Inflammatory macrophage (primary cell): ENCODE measurements around the gene TMEM170A.
"Not testable (repeated sequence)": the region's sequence is repeated elsewhere in the genome, so short reads cannot be mapped to it uniquely, and the experiment has no call there.

Source experiments
- DNase-seq, 2 donors: peaks; one replicate each; pipeline ENCODE4 v3.0.0-alpha.2; 2020 to 2022
- total RNA-seq, 18 experiments: gene quantifications; one replicate each; lab custom pipeline; 2026; ENCODE audit warnings: mixed read lengths in 6 of 18, inconsistent platforms in 2 of 18; lab: John Stamatoyannopoulos, UW

The TMEM170A gene
- 21.4 to 54.0 (median 39.0) reads per million in 18 experiments for total RNA-seq

GRCh38 chr16:75464122-75464918, at the start of gene TMEM170A:
TSS of gene TMEM170A (minus strand) at chr16:75464689. CDS start at chr16:75464600, 89 bp downstream.
- DNase-seq = peak; percentile 99

- DNase-seq = peak; percentile 97 to 98
These were observed 42.1 kb upstream of the TMEM170A start for GRCh38 chr16:75506574-75506973.

GRCh38 chr16:75506107-75506506, 41.6 kb upstream of the TMEM170A start:
- no peak for DNase-seq

- DNase-seq = no peak
These were observed 39.3 kb upstream of the TMEM170A start for GRCh38 chr16:75503801-75504200.

GRCh38 chr16:75502916-75503605, 38.6 kb upstream of the TMEM170A start:
- DNase-seq = no peak

GRCh38 chr16:75501820-75502219, 37.3 kb upstream of the TMEM170A start:
- not testable (repeated sequence) for DNase-seq

GRCh38 chr16:75501359-75501758, 36.9 kb upstream of the TMEM170A start:
- no peak for DNase-seq

GRCh38 chr16:75498605-75499322, 34.3 kb upstream of the TMEM170A start:
- DNase-seq = not testable (repeated sequence)

GRCh38 chr16:75497558-75497957, 33.1 kb upstream of the TMEM170A start:
- DNase-seq = no peak

GRCh38 chr16:75495076-75495674, 30.7 kb upstream of the TMEM170A start, which contains the start of gene CHST6:
TSS of gene CHST6 (minus strand) at chr16:75495441. CDS start at chr16:75479828, 15,613 bp downstream.
- DNase-seq = peak in 1 of 2 donors; percentile 38

- no peak for DNase-seq
These were observed 30.2 kb upstream of the TMEM170A start for GRCh38 chr16:75494661-75495075.

GRCh38 chr16:75494184-75494583, 29.7 kb upstream of the TMEM170A start:
- DNase-seq = no peak

- no peak for DNase-seq
These were observed 27.4 kb upstream of the TMEM170A start for GRCh38 chr16:75491876-75492275.

GRCh38 chr16:75488322-75488721, 23.8 kb upstream of the TMEM170A start:
- no peak for DNase-seq

GRCh38 chr16:75486676-75487313, 22.3 kb upstream of the TMEM170A start:
- DNase-seq = no peak

GRCh38 chr16:75486014-75486675, 21.7 kb upstream of the TMEM170A start:
- DNase-seq = no peak

GRCh38 chr16:75485230-75486013, 20.9 kb upstream of the TMEM170A start:
- no peak for DNase-seq

GRCh38 chr16:75483222-75483621, 18.7 kb upstream of the TMEM170A start:
- no peak for DNase-seq

GRCh38 chr16:75482434-75483205, 18.1 kb upstream of the TMEM170A start:
- no peak for DNase-seq

GRCh38 chr16:75481475-75481874, 17.0 kb upstream of the TMEM170A start:
- DNase-seq = no peak
